Mucosa of gallbladder (tissue), 1 donor: ENCODE results near the gene SPNS3. TPM values are rescaled to one million over a fixed set of nuclear protein-coding genes. Genes with fewer than 3 reads are reported as not detected.

Experiments
- DNase-seq: peaks from one replicate; pipeline ENCODE4 v3.0.0-alpha.2; 2020; ENCODE audit warnings: low spot score
- total RNA-seq: library from RNA; stranded (reverse); gene quantifications from one replicate; pipeline ENCODE4 v1.2.1, GENCODE V29; 2021
- donor health status: DM: no; HTN: no; CAD: no.

Gene SPNS3
- total RNA-seq, 1 donor from 2014 or later, result 1.8 TPM

DNA sequence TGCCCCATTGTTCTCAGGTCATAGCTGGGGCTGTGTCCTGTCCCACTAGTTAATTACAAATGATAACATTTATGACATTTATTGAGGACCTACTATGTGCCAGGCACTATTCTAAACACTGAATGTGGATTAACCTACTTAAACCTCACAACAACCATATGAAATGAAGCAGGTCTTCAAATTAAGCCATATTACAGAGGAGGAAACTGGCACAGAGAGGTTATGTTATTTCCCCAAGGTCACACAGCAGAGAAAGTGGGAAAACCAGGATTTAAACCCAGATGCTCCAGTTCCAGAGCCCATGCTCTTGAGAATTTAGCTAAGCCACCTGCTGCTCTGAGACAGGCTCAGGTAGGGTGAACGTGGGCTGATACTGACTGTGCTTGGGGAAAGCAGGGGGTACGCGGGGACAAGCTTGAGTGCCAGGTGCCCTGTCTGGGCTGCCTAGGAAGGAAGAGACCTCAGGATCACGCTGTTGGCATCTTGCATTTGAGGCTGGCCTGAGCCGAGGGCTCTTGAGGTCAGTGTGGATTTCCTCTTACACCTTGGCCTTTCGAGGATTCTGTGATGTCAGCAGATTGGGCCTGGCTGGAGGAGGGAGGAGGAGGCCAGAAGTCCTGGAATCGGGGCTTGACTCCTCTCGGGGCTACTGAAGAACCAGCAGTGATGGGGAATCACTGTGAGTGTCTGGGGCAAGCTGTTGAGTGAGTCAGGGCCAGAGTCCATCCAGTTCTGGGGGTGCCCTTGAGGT, 73.8 kb downstream of the SPNS3 start:
- DNase-seq, result no peak

DNA sequence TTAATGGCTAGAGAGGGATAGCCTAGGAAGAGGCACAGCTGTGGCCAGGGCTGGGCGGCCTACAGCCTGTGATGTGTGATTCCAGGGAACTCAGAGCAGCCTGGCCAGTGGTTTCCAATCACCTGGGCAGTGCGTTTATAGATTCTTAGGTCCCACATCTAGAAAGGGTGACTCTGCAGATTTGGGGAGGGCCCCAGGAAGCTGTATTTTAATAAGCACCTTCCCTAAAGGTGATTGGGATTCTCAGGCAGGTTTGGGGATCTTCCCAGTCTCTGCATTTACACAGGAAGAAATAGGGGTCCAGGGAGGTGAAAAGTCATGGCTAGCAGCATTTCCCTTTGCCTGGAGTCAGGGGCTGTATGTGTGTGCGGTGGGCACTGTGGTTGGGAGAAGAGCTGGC, 74.5 kb downstream of the SPNS3 start:
- no peak for DNase-seq

DNA sequence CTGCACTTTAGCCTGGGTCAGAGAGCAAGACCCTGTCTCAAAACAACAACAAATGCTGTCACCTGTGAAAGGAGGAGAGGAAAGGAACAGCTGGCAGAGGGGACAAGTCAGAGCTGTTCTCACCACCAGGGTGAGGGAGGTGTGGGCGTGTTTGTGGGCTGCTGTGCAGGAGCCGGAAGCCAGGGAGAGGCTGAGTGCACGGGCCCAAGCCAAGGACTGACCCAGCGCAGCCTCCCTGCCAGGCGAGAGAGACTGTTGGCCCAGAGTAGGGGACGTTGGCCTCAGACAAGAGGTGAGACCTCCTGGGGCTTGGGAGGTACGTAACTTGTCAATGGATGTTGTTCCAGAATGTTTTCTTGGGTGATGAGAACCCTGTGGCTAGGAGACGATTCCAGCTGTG, 75.7 kb downstream of the SPNS3 start:
- DNase-seq, result peak; percentile 48

- no peak for DNase-seq
These were observed 76.3 kb downstream of the SPNS3 start for GRCh38 chr17:4509923-4510617.

DNA sequence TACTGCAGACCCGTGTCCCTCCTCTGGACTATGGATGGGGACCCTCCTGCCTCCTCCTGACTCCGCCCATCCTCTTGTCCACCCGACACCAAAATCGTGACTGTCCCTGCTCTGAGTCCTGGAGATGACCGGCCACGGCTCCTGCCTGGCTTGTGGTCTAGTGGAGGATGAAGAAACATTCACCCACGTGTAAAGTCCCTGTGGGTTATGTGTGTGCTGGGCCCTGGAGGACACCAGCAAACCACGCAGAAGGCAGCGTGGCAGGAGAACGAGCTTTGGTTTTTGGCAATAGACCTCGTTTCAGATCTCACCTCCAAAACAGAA, 76.8 kb downstream of the SPNS3 start:
- no peak for DNase-seq

DNA sequence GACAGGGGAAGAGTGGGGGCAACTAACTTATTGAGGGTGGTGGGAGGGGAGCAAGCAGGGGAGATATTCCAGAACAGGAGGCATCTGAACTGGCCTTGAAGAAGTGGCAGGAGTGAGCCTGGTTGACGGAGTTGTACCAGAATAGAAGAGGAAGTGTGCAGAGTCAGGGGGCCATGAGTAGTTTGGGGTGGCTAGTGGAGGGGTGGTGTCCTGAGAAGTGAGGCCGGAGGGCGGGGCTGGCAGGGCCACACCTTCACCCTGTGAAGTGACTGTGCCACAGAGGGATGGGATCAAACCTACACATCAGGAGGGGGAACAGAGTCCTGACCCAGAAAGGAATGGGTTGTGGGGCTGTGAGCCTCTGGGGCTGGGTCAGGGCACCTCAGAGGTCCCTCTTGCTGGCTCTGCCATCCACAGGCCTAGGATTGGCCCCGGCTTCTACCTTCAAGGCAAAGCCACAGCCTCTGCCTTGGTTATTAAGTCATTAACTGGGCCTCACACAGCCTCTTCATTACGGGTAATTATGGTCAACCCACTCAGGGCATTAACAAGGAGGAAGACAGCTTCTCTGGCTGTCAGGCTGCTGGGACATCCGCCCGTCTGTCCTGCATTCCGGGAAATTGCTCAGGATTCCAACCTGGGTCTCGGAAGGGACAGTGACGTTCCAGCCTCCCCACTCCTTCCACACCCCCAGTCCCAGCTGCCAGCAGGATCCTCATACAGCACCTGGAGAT, 77.6 kb downstream of the SPNS3 start:
- DNase-seq, result no peak

GRCh38 chr17:4512156-4513112, 78.7 kb downstream of the SPNS3 start:
- DNase-seq, result no peak

- no peak for DNase-seq
These were observed 79.6 kb downstream of the SPNS3 start for GRCh38 chr17:4513113-4514032.

GRCh38 chr17:4514206-4514605, 80.5 kb downstream of the SPNS3 start:
- DNase-seq, result no peak

DNA sequence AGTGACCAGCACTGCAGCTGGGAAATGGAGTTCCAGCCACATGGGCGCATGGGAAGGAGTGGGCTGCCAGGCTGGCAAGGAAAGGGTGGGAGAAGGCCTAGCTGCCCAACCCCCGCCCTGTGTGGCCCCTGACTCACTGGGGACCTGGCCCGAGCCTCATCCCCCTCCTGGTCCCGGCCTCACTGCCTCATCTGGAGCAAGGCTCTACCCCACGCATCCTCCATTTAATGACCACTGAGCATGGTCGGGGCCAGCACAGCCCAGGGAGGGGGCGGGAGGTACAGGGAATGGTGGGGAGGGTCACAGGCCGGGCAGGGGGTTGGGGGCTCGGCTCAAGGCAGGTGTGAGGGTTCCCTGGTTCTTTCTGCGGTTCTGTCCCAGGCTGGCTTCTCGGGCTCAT, 81.0 kb downstream of the SPNS3 start:
- DNase-seq, result no peak

DNA sequence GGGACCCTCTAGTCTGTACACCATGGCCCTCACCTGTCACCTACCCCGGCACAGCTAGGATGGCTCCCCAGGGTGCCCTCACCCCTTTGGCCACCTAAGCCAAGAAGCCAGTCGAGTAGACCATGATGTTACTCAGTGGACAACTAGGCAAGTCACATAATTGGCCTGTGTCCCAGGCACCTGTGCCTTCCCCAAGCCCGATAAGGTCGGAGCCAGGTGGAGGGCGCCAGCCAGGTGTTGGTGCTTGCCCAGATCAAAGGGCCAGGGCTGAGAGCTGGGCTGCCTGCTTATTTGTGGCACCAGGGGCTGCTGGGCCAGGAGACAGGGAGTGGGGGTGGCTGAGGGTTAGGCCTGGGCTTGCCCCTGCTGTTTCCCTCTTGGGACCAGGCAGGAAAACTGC, 81.8 kb downstream of the SPNS3 start:
- peak; percentile 41 for DNase-seq

DNA sequence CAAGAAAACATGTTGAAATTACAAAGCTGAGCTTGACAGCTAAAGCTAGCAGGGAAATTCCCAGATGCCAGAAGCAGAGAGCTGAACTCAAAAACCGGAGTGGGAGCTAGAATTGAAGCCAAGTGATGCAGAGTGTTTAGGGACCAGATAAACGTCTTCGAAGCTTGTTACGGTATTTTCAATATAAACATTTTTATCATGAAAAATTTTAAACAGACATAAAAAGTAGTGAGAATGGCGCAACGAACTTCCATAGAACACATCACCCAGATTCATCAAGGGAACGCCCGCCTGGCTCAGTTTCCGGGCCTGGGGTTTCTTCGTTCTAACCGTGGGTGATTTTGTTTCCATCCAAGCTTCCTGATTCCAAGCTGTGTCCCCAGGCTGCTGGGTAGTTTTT, 83.0 kb downstream of the SPNS3 start:
- DNase-seq, result peak; percentile 36

GRCh38 chr17:4518901-4519300, 85.2 kb downstream of the SPNS3 start:
- DNase-seq, result no peak

DNA sequence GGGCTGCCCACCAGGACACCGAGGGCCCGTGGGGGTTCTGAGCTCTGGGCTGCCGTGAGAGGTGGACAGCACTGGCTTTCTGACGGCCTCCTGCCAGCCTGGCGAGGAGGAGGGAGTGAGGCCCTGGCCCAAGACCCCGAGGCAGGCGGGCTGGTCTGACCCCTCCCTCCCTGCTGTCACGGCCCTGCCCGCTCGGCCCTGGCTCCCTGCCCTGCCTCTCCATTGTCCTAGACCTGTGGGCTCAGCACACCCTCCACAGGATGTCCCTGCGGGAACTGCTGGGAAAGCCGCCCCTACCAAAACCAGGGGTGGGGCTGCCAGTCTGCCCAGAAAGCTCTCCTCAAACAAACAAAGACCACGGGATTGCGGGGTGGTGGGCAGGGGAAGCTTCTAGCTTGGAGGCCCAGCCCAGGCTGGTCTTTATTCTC, 85.6 kb downstream of the SPNS3 start:
- peak; percentile 71 for DNase-seq

GRCh38 chr17:4520060-4520893, 86.5 kb downstream of the SPNS3 start:
- DNase-seq, result no peak

DNA sequence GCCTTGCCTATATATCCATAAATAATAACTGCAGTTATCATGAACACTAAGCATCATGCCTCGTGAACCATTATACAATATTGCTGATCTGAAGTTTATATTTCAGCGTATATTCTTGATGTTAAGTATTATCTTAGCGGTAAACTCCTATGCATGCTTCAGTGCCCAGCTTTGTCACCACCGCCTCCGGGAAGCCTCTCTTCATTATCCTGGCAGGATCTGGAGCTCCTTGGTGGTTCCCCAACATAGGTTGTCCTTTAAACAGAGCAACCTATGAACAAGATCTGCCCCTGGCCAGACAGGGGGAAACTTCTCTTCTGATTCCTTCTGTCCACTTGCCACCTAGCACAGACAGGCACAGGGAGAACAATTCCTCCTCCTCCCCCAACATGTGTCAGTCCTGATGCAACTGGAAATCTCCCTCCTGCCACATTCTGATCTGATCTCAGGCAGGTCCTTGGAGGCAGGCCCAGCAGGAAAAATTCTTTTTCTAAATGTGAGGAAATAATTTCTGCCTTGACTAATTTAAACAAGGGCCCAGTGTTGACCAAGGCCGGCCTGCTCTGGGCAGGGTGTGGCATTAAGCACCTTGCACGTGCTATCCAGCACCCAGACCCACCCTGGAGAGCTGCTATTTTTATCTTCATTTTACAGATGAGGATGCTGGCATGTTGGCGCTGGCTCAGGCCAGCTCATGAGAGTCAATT, 87.3 kb downstream of the SPNS3 start:
- peak; percentile 88 for DNase-seq

DNA sequence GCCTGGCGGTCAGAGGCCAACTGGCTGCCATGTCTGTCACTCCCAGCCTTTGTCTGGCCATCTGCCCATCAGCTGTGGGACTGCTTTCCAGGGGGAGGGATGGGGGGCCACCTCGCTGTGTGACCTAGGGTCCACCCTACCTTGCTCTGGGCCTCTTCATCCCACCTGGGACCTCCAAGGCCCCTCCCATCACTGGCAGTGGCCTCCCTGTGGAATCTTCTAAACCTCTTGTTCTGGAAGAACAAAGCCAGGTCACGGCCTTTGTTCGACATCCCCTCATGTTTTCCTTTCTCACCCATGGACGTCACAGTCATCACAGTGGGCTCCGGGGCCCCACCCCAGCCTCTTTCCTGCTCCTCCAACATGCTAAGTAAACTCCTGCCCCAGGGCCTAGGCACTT, 88.9 kb downstream of the SPNS3 start:
- no peak for DNase-seq

GRCh38 chr17:4523946-4524345, 90.2 kb downstream of the SPNS3 start:
- no peak for DNase-seq
